UCSD-AML1 (cell line): ENCODE measurements around the gene CNTNAP4.

ENCODE experiments used
- DNase-seq: peaks from one replicate; lab custom pipeline; 2025; ENCODE audit not compliant: unreplicated experiment; lab: John Stamatoyannopoulos, UW

The CNTNAP4 gene

GRCh38 chr16:76303637-76304314 lies 26.6 kb downstream of the CNTNAP4 start:
- no peak for DNase-seq

GRCh38 chr16:76309639-76310335 lies 32.6 kb downstream of the CNTNAP4 start:
- no peak for DNase-seq

- no peak for DNase-seq
Observed at GRCh38 chr16:76311260-76311659, 34.1 kb downstream of the CNTNAP4 start.

DNA sequence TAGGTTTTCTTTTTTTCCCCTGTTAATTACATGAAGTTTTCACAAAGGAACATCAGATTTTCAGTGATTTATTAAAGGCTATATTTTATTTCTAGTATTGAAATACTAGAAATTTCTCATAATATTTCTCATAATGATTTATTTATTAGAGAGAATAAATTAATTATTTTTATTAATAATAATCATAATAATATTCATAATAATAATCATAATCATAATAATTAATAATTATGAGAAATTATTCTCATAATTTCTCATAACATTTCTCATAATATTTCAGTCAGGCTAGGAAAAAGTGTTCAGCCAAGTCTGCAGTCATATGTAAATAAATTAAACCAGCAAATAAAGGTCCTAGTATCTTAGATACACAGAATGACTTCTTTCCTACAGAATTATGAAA lies 41.4 kb downstream of the CNTNAP4 start:
- no peak for DNase-seq

DNA sequence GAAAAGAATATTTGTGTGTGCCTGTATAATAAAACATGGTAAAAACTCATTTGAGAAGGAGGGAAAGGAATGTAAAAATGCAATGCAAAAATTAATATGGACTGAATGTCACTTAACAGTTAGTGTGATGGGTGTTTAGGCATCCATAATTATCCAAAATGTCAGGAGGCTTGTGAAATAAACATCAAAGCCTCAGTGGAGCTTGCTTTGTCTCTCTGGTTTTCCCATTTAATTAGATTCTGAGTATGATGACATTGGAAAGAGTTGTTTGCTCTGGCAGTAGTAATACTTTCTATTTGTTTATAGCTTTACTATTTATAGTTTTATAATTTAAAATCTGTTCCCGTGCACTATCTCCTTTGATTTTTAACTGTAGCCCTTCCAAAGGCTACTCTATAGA lies 51.9 kb downstream of the CNTNAP4 start:
- DNase-seq, result no peak

- DNase-seq, result no peak
Observed at GRCh38 chr16:76335180-76335974, 58.2 kb downstream of the CNTNAP4 start.

DNA sequence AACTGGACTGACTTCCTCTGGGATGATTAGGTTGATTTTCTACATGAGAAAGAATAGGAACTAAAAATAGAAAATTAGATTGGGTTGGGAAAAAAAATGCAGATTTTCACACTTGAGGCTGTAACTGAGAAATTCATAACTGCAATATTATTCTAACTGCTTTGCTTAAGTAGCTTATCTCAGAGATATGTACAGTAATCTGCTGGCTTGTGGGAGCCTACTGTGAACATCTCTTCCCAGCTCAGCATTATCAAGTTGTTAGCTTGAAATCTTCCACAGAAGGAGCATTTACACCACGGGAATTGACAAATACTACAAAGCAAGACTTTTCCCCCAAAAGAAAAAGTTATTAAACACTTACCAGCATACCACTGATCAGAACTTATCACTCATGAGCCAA lies 58.9 kb downstream of the CNTNAP4 start:
- no peak for DNase-seq

DNA sequence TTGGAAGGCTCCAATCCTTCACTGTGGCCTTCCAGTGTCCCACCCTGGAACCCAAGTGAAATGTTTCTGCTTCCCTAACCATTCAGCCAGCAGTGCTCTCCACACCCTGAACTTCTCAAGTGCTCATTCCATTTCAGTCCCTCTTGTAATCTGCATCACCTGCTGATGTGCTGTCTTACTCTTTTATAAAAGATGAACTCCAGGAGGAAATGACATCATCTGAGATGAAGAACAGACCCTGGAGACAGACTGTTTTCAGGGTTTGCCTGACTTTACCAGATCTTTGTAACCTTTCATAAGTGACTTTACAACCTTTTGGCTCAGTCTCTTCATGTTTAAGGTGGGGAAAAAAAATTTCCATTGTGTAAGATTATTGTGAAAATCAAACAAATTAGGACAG lies 61.3 kb downstream of the CNTNAP4 start:
- no peak for DNase-seq

- no peak for DNase-seq
Observed at GRCh38 chr16:76343769-76344168, 66.6 kb downstream of the CNTNAP4 start.

- DNase-seq, result no peak
Observed at GRCh38 chr16:76345163-76345661, 68.0 kb downstream of the CNTNAP4 start.

- no peak for DNase-seq
Observed at GRCh38 chr16:76346210-76346609, 69.0 kb downstream of the CNTNAP4 start.

DNA sequence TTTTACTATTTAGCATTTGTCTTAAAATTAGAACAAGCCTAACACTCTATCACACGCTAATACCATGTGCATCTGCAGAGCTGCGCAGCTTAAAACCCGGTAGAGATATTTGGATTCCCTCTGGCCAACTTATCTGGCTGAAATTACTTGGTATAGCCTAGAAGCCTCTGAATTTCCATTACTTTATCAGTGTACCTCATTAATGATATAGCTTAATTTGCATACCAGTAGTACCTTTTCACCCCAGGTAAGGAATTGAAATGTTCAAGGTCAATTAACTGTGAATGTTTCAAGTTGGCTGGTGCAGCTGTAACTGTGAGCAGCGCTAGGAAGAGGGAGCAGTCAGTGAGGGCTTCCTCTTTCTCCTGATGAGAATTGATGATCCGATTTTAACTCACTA lies 74.2 kb downstream of the CNTNAP4 start:
- no peak for DNase-seq

DNA sequence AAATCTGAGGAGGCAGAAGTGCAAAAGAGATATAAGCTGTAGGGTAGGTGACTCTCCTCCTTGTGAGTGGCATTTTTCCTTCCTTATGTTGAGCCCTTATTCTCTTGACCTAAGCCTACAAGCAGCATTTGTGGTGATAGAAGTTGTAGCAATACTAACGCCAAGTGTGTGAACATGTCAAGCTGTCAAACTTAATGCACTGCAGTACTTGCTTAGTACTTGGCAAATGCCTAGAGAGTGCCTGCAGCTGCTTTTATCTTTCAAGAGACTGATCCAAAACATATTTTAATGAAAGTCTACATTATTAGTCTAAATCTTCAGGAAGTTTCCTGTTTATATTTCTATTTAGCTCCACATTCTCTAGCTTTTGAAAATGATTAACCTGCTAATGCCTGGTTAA lies 83.2 kb downstream of the CNTNAP4 start:
- DNase-seq, result no peak

- no peak for DNase-seq
Observed at GRCh38 chr16:76370344-76370743, 93.1 kb downstream of the CNTNAP4 start.

- no peak for DNase-seq
Observed at GRCh38 chr16:76371441-76371840, 94.2 kb downstream of the CNTNAP4 start.

- no peak for DNase-seq
Observed at GRCh38 chr16:76373998-76374397, 96.8 kb downstream of the CNTNAP4 start.

GRCh38 chr16:76376988-76377387 lies 99.8 kb downstream of the CNTNAP4 start:
- DNase-seq, result no peak

DNA sequence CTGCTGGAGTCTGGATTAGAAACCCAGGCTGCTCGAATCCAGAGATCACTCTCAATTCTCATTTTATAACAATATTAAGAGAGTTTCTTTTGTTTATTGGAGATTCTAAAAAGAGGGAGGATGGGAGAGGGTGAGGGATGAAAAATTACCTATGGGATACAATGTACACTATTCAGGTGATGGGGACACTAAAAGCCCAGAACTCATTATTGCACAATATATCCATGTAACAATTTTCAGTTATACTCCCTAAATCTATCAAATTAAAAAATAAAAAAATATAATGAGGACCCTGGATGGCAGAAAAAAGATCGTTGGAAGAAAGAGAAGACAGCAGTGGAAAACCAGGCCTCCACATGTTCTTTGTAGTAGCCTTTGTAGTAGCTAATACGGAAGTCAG lies 100.8 kb downstream of the CNTNAP4 start:
- no peak for DNase-seq

- DNase-seq, result no peak
Observed at GRCh38 chr16:76381096-76381495, 103.9 kb downstream of the CNTNAP4 start.

GRCh38 chr16:76385601-76386230 lies 108.5 kb downstream of the CNTNAP4 start:
- DNase-seq, result no peak

DNA sequence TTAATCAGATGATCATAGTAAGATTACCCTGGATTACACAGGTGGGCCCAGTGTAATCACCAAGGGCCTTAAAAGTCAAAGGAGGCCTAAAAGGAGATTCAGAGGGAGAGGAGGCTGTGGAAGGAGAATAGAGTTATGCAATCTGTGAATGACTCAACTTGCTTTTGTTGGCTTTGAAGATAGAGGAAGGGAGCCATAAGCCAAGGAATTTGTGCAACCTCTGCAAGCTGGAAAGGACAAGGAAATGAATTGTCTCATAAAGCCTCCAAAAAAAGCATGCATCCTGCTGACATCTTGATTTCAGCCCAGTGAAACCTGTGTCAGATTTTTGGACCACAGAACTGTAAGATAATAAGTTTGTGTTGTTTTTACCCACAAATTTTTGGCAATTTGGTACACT lies 109.6 kb downstream of the CNTNAP4 start:
- DNase-seq, result no peak
